ENCODE measurements around the gene NAPA.

NAPA gene

GRCh38 chr19:47512183-47512947 lies 2.5 kb downstream of the NAPA start:
- no peak for TF ChIP-seq CTCF (IDR thresholded peaks at IDR 0.05; ENCODE audit: low read depth, low read length)
- peak overlapping the region; percentile 99 for H3K4me3 ChIP-seq (ENCODE audit: low read depth, low read length)

GRCh38 chr19:47511681-47512080 lies 3.2 kb downstream of the NAPA start:
- H3K4me3 ChIP-seq (ENCODE audit: low read depth, low read length) = no peak overlapping the region
- no peak for TF ChIP-seq CTCF (IDR thresholded peaks at IDR 0.05; ENCODE audit: low read depth, low read length)

GRCh38 chr19:47511128-47511517 lies 3.7 kb downstream of the NAPA start:
- TF ChIP-seq CTCF (IDR thresholded peaks at IDR 0.05; ENCODE audit: low read depth, low read length) = no peak
- H3K4me3 ChIP-seq (ENCODE audit: low read depth, low read length) = no peak overlapping the region

GRCh38 chr19:47510516-47511127 lies 4.2 kb downstream of the NAPA start:
- H3K4me3 ChIP-seq (ENCODE audit: low read depth, low read length) = no peak overlapping the region
- TF ChIP-seq CTCF (IDR thresholded peaks at IDR 0.05; ENCODE audit: low read depth, low read length) = no peak

GRCh38 chr19:47509973-47510372 lies 4.9 kb downstream of the NAPA start:
- TF ChIP-seq CTCF (IDR thresholded peaks at IDR 0.05; ENCODE audit: low read depth, low read length) = no peak
- H3K4me3 ChIP-seq (ENCODE audit: low read depth, low read length) = no peak overlapping the region

GRCh38 chr19:47509170-47509847 lies 5.6 kb downstream of the NAPA start:
- TF ChIP-seq CTCF (IDR thresholded peaks at IDR 0.05; ENCODE audit: low read depth, low read length) = no peak

GRCh38 chr19:47508721-47509120 lies 6.1 kb downstream of the NAPA start:
- TF ChIP-seq CTCF (IDR thresholded peaks at IDR 0.05; ENCODE audit: low read depth, low read length) = no peak
- no peak overlapping the region for H3K4me3 ChIP-seq (ENCODE audit: low read depth, low read length)

More at GRCh38 chr19:47509170-47509847, 5.6 kb downstream of the NAPA start:
- no peak overlapping the region for H3K4me3 ChIP-seq (ENCODE audit: low read depth, low read length)

All from WI38 (cell line).